Chondrocyte (in vitro differentiated cells): ENCODE data around the gene PRDM7. TPM values are rescaled to one million over a fixed set of nuclear protein-coding genes. Genes with fewer than 3 reads are reported as not detected.
A peak's percentile ranks its signal among the peaks of the same experiment; 100 is the strongest.

Source experiments
- DNase-seq: peaks from one replicate; pipeline ENCODE4 v3.0.0; 2021; ENCODE audit warnings: mixed read lengths, low spot score
- H3K27ac Mint-ChIP-seq: one replicate; pipeline ENCODE4 v1.8.0; 2021; ENCODE audit warnings: mild to moderate bottlenecking, moderate library complexity, mixed read lengths; ENCODE audit not compliant: unreplicated experiment
- H3K27me3 Mint-ChIP-seq: 2 replicates; pipeline ENCODE4 v1.8.0; 2021; ENCODE audit warnings: low read depth, mixed read lengths
- H3K36me3 Mint-ChIP-seq: 2 replicates; pipeline ENCODE4 v1.8.0; 2021; ENCODE audit warnings: low read depth, mixed read lengths
- H3K4me1 Mint-ChIP-seq: 2 replicates; pipeline ENCODE4 v1.8.0; 2021; ENCODE audit warnings: low read depth, mild to moderate bottlenecking, mixed read lengths
- H3K4me3 Mint-ChIP-seq: one replicate; pipeline ENCODE4 v1.8.0; 2021; ENCODE audit warnings: mild to moderate bottlenecking, moderate library complexity, mixed read lengths; ENCODE audit not compliant: unreplicated experiment
- H3K9me3 Mint-ChIP-seq: 2 replicates; pipeline ENCODE4 v1.8.0; 2021; ENCODE audit warnings: low read depth, mixed read lengths
- total RNA-seq: library from RNA; stranded (reverse); gene quantifications from 3 replicates; pipeline ENCODE4 v1.2.1, GENCODE V29; 2021
- TF ChIP-seq, protein P1 (sequence below): fragments of 200-600 bp; sonication (generic); IDR thresholded peaks from 2 replicates; pipeline ENCODE4 v1.5.0; 2021; ENCODE audit warnings: antibody characterized with exemption, mild to moderate bottlenecking, moderate library complexity

PRDM7 gene
- total RNA-seq, 1 donor from 2014 or later: not detected

DNA sequence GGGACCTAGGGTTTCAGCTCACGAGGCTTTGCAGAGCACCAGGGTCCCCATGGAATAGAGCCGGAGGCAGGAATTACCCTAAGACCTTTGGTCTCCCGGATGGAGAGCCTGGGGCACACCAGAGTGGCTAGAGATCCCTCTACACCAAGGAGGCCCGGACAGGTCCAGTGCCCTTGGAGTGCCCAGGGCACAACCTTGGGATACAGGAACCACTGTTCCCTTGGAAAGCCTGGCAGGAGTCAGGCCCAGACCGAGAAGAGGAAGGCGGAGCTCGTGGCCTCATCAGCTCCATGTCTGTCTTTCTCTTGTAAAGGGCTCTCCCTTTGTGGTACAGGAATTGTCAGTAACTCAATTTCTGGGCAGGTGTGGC is 54.1 kb downstream of the PRDM7 start:
- Mint-ChIP-seq H3K4me3 (peak overlapping the region; percentile 63), H3K27me3 (no peaks in the 10 kb centered on the region), H3K36me3 (no peaks in the 10 kb centered on the region), H3K9me3 (no peaks in the 10 kb centered on the region), H3K4me1 (peaks cover 26% of the 10 kb centered on the region), H3K27ac (no peak overlapping the region)
- TF ChIP-seq, protein P1, sequence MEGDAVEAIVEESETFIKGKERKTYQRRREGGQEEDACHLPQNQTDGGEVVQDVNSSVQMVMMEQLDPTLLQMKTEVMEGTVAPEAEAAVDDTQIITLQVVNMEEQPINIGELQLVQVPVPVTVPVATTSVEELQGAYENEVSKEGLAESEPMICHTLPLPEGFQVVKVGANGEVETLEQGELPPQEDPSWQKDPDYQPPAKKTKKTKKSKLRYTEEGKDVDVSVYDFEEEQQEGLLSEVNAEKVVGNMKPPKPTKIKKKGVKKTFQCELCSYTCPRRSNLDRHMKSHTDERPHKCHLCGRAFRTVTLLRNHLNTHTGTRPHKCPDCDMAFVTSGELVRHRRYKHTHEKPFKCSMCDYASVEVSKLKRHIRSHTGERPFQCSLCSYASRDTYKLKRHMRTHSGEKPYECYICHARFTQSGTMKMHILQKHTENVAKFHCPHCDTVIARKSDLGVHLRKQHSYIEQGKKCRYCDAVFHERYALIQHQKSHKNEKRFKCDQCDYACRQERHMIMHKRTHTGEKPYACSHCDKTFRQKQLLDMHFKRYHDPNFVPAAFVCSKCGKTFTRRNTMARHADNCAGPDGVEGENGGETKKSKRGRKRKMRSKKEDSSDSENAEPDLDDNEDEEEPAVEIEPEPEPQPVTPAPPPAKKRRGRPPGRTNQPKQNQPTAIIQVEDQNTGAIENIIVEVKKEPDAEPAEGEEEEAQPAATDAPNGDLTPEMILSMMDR: no peak
- no peak for DNase-seq

GRCh38 chr16:90022209-90023077 is 54.7 kb downstream of the PRDM7 start:
- H3K27ac Mint-ChIP-seq: peak overlapping the region; percentile 25
- TF ChIP-seq, protein P1: no peak
- peak overlapping the region; percentile 63 for H3K4me3 Mint-ChIP-seq
- H3K27me3 Mint-ChIP-seq: no peaks in the 10 kb centered on the region
- no peaks in the 10 kb centered on the region for H3K36me3 Mint-ChIP-seq
- no peak for DNase-seq
- no peaks in the 10 kb centered on the region for H3K9me3 Mint-ChIP-seq
- H3K4me1 Mint-ChIP-seq: peaks cover 26% of the 10 kb centered on the region

- no peak for DNase-seq
- Mint-ChIP-seq H3K4me3 (no peak overlapping the region), H3K27ac (peak overlapping the region; percentile 89), H3K27me3 (no peaks in the 10 kb centered on the region), H3K36me3 (no peaks in the 10 kb centered on the region), H3K9me3 (no peaks in the 10 kb centered on the region), H3K4me1 (peaks cover 26% of the 10 kb centered on the region)
- TF ChIP-seq, protein P1: no peak
Observed at GRCh38 chr16:90020838-90021382, 56.2 kb downstream of the PRDM7 start.

- H3K4me1 Mint-ChIP-seq: peaks cover 26% of the 10 kb centered on the region
- TF ChIP-seq, protein P1: no peak
Observed at GRCh38 chr16:90020260-90020837, 56.8 kb downstream of the PRDM7 start.

DNA sequence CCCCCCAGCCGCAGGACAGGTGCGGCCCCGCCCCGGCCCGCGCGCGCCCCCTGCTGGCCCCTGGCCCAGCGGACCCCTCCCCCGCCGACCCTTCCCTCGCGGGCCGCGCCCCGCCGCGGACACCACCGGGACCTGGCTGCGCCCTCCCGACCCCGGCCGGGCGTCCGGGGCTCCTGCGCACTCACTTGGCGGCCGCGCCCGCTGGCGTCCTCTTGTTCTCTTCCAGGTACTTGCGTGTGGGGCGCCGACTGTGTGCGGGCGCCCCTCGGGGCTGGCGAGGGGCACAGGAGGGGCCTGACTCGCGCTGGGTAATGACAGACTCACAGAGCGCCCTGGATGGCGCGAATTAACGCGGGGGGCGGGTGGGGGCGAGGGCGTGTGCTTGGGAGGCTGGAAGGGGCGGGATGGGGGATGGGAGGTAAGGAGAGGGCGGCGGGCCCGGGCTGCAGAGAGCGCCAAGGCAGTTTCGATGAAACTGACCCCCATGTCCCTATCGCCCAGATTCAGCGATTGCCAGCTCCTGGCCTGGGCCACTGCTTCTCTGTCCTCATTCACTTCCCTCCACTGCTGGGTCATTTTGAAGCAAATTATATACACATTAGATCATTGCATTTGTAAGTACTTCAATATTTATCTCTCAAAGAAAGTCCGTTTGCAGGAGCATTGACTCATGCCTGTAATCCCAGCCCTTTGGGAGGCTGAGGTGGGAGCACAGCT is 57.4 kb downstream of the PRDM7 start:
- H3K9me3 Mint-ChIP-seq: no peaks in the 10 kb centered on the region
- no peaks in the 10 kb centered on the region for H3K27me3 Mint-ChIP-seq
- TF ChIP-seq, protein P1: peak; percentile 69
- H3K4me3 Mint-ChIP-seq: peak overlapping the region; percentile 60
- peaks cover 26% of the 10 kb centered on the region for H3K4me1 Mint-ChIP-seq
- no peaks in the 10 kb centered on the region for H3K36me3 Mint-ChIP-seq
- peak overlapping the region; percentile 89 for H3K27ac Mint-ChIP-seq
- DNase-seq: no peak

More at GRCh38 chr16:90020260-90020837, 56.8 kb downstream of the PRDM7 start:
- Mint-ChIP-seq H3K27me3 (no peaks in the 10 kb centered on the region), H3K27ac (peak overlapping the region; percentile 89), H3K36me3 (no peaks in the 10 kb centered on the region), H3K9me3 (no peaks in the 10 kb centered on the region), H3K4me3 (peak overlapping the region; percentile 60)
- DNase-seq: no peak
